Measurements from ENCODE around the gene ANKMY2.

ANKMY2 gene

GRCh38 chr7:16594676-16595075 lies 50.9 kb downstream of the ANKMY2 start:
- Histone ChIP-seq H3K27ac (ENCODE audit: low read depth, low read length) (no peak overlapping the region), H3K9me2 (replicated peaks; ENCODE audit: control insufficient read depth, low read length) (no peaks in the 10 kb centered on the region), H3K36me3 (ENCODE audit: control insufficient read depth, low read length) (no peaks in the 10 kb centered on the region), H3K4me1 (ENCODE audit: control insufficient read depth, low read length) (no peaks in the 10 kb centered on the region), H3K4me2 (ENCODE audit: low read length) (no peak overlapping the region), H3K4me3 (ENCODE audit: low read length) (no peak overlapping the region), H3K27me3 (ENCODE audit: control insufficient read depth, low read length) (no peaks in the 10 kb centered on the region), H3K79me2 (ENCODE audit: control insufficient read depth, low read length) (no peaks in the 10 kb centered on the region), H3F3A (ENCODE audit: control insufficient read depth, insufficient read depth) (no peaks in the 10 kb centered on the region), H3K9me3 (ENCODE audit: control insufficient read depth, insufficient read depth, low read length) (no peaks in the 10 kb centered on the region), H4K20me1 (ENCODE audit: control insufficient read depth, insufficient read depth, low read depth, low read length) (no peaks in the 10 kb centered on the region)
- TF ChIP-seq EZH2phosphoT487 (IDR thresholded peaks at IDR 0.05; ENCODE audit: borderline replicate concordance, low read length) (no peak), CTCF (IDR thresholded peaks at IDR 0.05; ENCODE audit: low read depth, low read length, poor library complexity, severe bottlenecking) (no peak)

GRCh38 chr7:16594061-16594460 lies 51.5 kb downstream of the ANKMY2 start:
- TF ChIP-seq EZH2phosphoT487 (IDR thresholded peaks at IDR 0.05; ENCODE audit: borderline replicate concordance, low read length) (no peak), CTCF (IDR thresholded peaks at IDR 0.05; ENCODE audit: low read depth, low read length, poor library complexity, severe bottlenecking) (no peak)
- no peaks in the 10 kb centered on the region for H4K20me1 ChIP-seq (ENCODE audit: control insufficient read depth, insufficient read depth, low read depth, low read length)
- no peak overlapping the region for H3K27ac ChIP-seq (ENCODE audit: low read depth, low read length)
- H3F3A ChIP-seq (ENCODE audit: control insufficient read depth, insufficient read depth) = no peaks in the 10 kb centered on the region
- H3K4me1 ChIP-seq (ENCODE audit: control insufficient read depth, low read length) = no peaks in the 10 kb centered on the region
- H3K36me3 ChIP-seq (ENCODE audit: control insufficient read depth, low read length) = no peaks in the 10 kb centered on the region
- H3K79me2 ChIP-seq (ENCODE audit: control insufficient read depth, low read length) = no peaks in the 10 kb centered on the region
- H3K27me3 ChIP-seq (ENCODE audit: control insufficient read depth, low read length) = no peaks in the 10 kb centered on the region
- H3K9me3 ChIP-seq (ENCODE audit: control insufficient read depth, insufficient read depth, low read length) = no peaks in the 10 kb centered on the region
- no peak overlapping the region for H3K4me3 ChIP-seq (ENCODE audit: low read length)
- H3K9me2 ChIP-seq (replicated peaks; ENCODE audit: control insufficient read depth, low read length) = no peaks in the 10 kb centered on the region
- H3K4me2 ChIP-seq (ENCODE audit: low read length) = no peak overlapping the region

GRCh38 chr7:16592395-16592794 lies 53.2 kb downstream of the ANKMY2 start:
- Histone ChIP-seq H3K4me3 (ENCODE audit: low read length) (no peak overlapping the region), H3K9me3 (ENCODE audit: control insufficient read depth, insufficient read depth, low read length) (no peaks in the 10 kb centered on the region), H3K4me2 (ENCODE audit: low read length) (no peak overlapping the region), H3K79me2 (ENCODE audit: control insufficient read depth, low read length) (no peaks in the 10 kb centered on the region), H3K27me3 (ENCODE audit: control insufficient read depth, low read length) (no peaks in the 10 kb centered on the region), H3F3A (ENCODE audit: control insufficient read depth, insufficient read depth) (no peaks in the 10 kb centered on the region), H3K4me1 (ENCODE audit: control insufficient read depth, low read length) (no peaks in the 10 kb centered on the region), H3K27ac (ENCODE audit: low read depth, low read length) (no peak overlapping the region), H4K20me1 (ENCODE audit: control insufficient read depth, insufficient read depth, low read depth, low read length) (no peaks in the 10 kb centered on the region), H3K9me2 (replicated peaks; ENCODE audit: control insufficient read depth, low read length) (no peaks in the 10 kb centered on the region), H3K36me3 (ENCODE audit: control insufficient read depth, low read length) (no peaks in the 10 kb centered on the region)
- TF ChIP-seq EZH2phosphoT487 (IDR thresholded peaks at IDR 0.05; ENCODE audit: borderline replicate concordance, low read length) (no peak), CTCF (IDR thresholded peaks at IDR 0.05; ENCODE audit: low read depth, low read length, poor library complexity, severe bottlenecking) (no peak)

GRCh38 chr7:16590424-16590823 lies 55.1 kb downstream of the ANKMY2 start:
- no peaks in the 10 kb centered on the region for H3K9me2 ChIP-seq (replicated peaks; ENCODE audit: control insufficient read depth, low read length)
- H3K4me1 ChIP-seq (ENCODE audit: control insufficient read depth, low read length) = no peaks in the 10 kb centered on the region
- H3K79me2 ChIP-seq (ENCODE audit: control insufficient read depth, low read length) = no peaks in the 10 kb centered on the region
- no peaks in the 10 kb centered on the region for H3K27me3 ChIP-seq (ENCODE audit: control insufficient read depth, low read length)
- TF ChIP-seq CTCF (IDR thresholded peaks at IDR 0.05; ENCODE audit: low read depth, low read length, poor library complexity, severe bottlenecking) = no peak
- no peak overlapping the region for H3K27ac ChIP-seq (ENCODE audit: low read depth, low read length)
- no peaks in the 10 kb centered on the region for H4K20me1 ChIP-seq (ENCODE audit: control insufficient read depth, insufficient read depth, low read depth, low read length)
- H3K36me3 ChIP-seq (ENCODE audit: control insufficient read depth, low read length) = no peaks in the 10 kb centered on the region
- no peaks in the 10 kb centered on the region for H3F3A ChIP-seq (ENCODE audit: control insufficient read depth, insufficient read depth)
- no peak overlapping the region for H3K4me3 ChIP-seq (ENCODE audit: low read length)
- no peaks in the 10 kb centered on the region for H3K9me3 ChIP-seq (ENCODE audit: control insufficient read depth, insufficient read depth, low read length)
- no peak overlapping the region for H3K4me2 ChIP-seq (ENCODE audit: low read length)

Data from DOHH2 (cell line).